Epithelial cell of proximal tubule (primary cell): Measurements from ENCODE around the gene PLEKHJ1. TPM values are rescaled to one million over a fixed set of nuclear protein-coding genes. Genes with fewer than 3 reads are reported as not detected.
A peak's percentile ranks its signal among the peaks of the same experiment; 100 is the strongest.

Experiments used
- DNase-seq: peaks from one replicate; pipeline ENCODE4 v3.0.0-alpha.2; 2011; ENCODE audit warnings: low read depth
- H3K4me3 ChIP-seq: 2 replicates; pipeline ENCODE4 v1.5.1; 2011; ENCODE audit warnings: low read depth, mild to moderate bottlenecking, low read length
- CTCF ChIP-seq: conservative IDR thresholded peaks from 2 replicates; pipeline ENCODE4 v1.5.1; 2012; ENCODE audit warnings: low read depth, mild to moderate bottlenecking, low read length
- total RNA-seq: library from RNA; depleted of rRNA; stranded (reverse); fragments of >200 nt; gene quantifications from 2 replicates; pipeline ENCODE4 v1.2.3, GENCODE V29; 2015

Gene PLEKHJ1
- total RNA-seq, 1 donor from 2014 or later: 167 TPM

- TF ChIP-seq CTCF: peak; percentile 81
- DNase-seq: no peak
- H3K4me3 ChIP-seq: peak overlapping the region; percentile 29
These were observed 37.4 kb upstream of the PLEKHJ1 start for GRCh38 chr19:2273356-2274184.

DNA sequence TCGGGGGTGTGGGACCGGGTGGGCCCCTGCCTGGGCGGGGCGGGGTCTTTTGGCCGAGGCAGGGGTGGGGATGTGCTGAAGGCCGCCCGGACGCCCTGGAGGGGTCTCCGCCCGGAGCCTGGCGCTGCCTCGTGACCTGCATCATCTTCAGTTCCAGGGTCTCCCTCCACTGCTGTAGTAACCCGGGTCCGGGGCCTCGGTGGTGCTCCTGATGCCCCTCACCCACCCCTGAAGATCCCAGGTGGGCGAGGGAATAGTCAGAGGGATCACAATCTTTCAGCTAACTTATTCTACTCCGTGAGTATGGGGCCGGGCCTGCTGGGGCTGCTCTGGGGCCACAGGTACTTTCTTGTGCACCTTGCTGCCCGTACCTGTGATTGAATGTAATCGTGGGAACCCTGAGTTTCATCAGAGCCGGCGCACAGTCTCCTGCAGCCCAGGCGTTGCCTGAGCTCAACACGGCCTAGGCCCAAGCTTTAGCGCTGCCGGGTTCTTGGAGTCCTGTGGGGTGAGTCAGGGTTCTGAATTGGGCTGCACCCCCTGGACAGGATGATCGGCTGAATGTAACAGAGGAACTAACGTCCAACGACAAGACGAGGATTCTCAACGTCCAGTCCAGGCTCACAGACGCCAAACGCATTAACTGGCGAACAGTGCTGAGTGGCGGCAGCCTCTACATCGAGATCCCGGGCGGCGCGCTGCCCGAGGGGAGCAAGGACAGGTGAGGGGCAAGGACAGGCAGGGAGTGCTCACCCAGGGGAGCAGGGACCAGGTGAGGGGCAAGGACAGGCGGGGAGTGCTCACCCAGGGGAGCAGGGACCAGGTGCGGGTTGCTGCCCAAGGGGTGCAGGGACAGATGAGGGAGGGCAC, 35.3 kb upstream of the PLEKHJ1 start:
- H3K4me3 ChIP-seq: peak overlapping the region; percentile 99
- no peak for TF ChIP-seq CTCF
- DNase-seq: no peak

- TF ChIP-seq CTCF: no peak
- peak overlapping the region; percentile 99 for H3K4me3 ChIP-seq
- no peak for DNase-seq
These were observed 34.5 kb upstream of the PLEKHJ1 start for GRCh38 chr19:2270423-2271233.

GRCh38 chr19:2270157-2270422, 34.0 kb upstream of the PLEKHJ1 start:
- no peak for DNase-seq
- no peak for TF ChIP-seq CTCF
- H3K4me3 ChIP-seq: peak overlapping the region; percentile 99

GRCh38 chr19:2269244-2270156, 33.4 kb upstream of the PLEKHJ1 start:
- DNase-seq: peak; percentile 41
- no peak for TF ChIP-seq CTCF
- peak overlapping the region; percentile 99 for H3K4me3 ChIP-seq

GRCh38 chr19:2268861-2269243, 32.7 kb upstream of the PLEKHJ1 start:
- peak overlapping the region; percentile 74 for H3K4me3 ChIP-seq
- no peak for DNase-seq
- no peak for TF ChIP-seq CTCF
